HG03354 (cell line): Measurements from ENCODE around the gene CHST10.
"Not testable (repeated sequence)": the region's sequence is repeated elsewhere in the genome, so short reads cannot be mapped to it uniquely, and the experiment has no call there.

Experiments
- ATAC-seq: cut with Tn5 transposase; IDR thresholded peaks from one replicate; pipeline ENCODE4 v1.9.1; 2021; ENCODE audit warnings: mild to moderate bottlenecking; ENCODE audit not compliant: unreplicated experiment, poor library complexity, severe bottlenecking

The CHST10 gene

DNA sequence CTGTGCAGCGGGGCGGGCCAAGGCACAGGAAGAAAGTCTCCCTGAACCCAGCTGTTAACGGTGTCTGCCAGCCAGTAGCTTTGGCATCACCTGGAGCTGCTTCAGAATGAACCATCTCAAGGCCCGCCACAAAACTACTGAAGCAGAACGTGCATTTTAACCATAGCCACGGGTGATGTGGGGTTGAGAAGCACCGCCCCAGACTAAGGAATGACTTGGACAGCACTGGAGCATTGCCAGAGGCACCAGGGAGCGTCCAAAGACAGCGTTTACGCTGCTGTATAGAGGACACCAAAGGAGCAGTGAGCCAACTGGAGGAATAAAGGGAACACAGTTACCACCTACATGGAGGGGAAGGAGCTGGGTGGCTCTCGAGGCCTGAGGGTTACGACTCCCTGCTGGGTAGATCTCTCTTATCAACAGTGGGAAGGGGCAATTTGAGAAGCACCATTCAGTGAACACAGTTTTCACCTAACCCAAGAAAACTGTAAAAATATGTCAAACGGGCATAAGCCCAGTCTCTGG, 66.7 kb downstream of the CHST10 start:
- no peak for ATAC-seq

DNA sequence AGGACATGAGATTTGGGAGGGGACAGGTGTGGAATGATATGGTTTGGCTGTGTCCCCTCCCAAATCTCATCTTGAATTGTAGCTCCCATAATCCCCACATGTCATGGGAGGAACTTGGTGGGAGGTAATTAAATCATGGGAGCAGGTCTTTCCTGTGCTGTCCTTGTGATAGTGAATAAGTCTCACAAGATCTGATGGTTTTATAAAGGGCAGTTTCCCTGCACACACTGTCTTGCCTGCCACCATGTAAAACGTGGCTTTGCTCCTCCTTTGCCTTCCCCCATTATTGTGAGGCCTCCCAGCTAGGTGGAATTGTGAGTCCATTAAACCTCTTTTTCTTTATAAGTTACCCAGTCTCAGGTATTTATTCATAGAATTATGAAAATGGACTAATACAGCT, 72.3 kb downstream of the CHST10 start:
- not testable (repeated sequence) for ATAC-seq

DNA sequence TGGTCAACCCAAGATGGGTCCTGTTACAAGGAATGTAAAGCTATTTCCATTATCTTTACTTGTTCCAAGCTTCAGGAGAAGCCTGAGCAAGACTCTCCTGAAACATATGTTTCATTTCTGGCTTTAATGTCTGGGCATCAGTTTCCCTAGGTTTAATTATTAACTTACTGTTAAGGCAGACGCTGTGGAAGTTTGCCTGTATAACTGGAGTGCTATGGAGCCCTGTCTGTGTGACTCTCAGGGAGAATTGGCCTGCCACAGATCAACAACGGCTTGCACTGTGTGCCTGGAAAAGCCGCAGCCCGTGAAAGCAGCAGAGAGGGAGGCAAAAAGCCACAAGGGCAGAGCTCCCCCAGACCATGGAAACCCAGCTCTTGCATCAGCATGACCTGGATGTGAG, 73.0 kb downstream of the CHST10 start:
- no peak for ATAC-seq

DNA sequence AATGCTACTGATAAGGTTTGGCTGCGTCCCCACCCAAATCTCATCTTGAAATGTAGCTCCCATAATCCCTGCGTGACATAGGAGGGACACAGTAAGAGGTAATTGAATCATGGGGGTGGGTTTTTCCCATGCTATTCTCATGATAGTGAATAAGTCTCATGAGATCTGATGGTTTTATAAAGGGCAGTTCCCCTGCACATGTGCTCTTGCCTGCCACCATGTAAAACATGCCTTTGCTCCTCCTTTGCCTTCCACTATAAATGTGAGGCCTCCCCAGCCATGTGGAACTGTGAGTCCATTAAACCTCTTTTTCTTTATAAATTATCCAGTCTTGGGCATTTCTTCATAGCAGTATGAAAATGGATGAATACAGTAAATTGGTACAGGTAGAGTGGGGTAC, 75.0 kb downstream of the CHST10 start:
- ATAC-seq = not testable (repeated sequence)
